SK-N-SH (cell line): ENCODE measurements around the gene REN. TPM values are rescaled to one million over a fixed set of nuclear protein-coding genes. Genes with fewer than 3 reads are reported as not detected.

Experiments used
- CTCF ChIA-PET: fragments of 300-600, 350-600 bp; formaldehyde crosslinking; extraction: SDS; loops from one replicate; lab custom pipeline; 2021; lab: Yijun Ruan, JAX
- POLR2A ChIA-PET: fragments of 350-600 bp; sonication (Branson Sonifier 250); formaldehyde crosslinking; extraction: SDS; loops from one replicate; lab custom pipeline; 2020; ENCODE audit warnings: antibody characterized with exemption, inconsistent platforms; lab: Yijun Ruan, JAX
- DNase-seq: peaks from one replicate; pipeline ENCODE4 v3.0.0; 2012
- H2AFZ ChIP-seq: fragments of 200-600 bp; sonication (generic); 2 replicates; pipeline ENCODE4 v1.8.1; 2016; ENCODE audit warnings: antibody characterized with exemption, mild to moderate bottlenecking, low read depth
- H3F3A ChIP-seq: fragments of 200-600 bp; sonication (generic); replicated peaks from 2 replicates; pipeline ENCODE3; 2016; ENCODE audit warnings: antibody characterized with exemption, mild to moderate bottlenecking; ENCODE audit not compliant: insufficient read depth
- H3K27ac ChIP-seq, 2 experiments: fragments of 200-500 bp in 1 of 2; fragments of 200-600 bp in 1 of 2; sonication (Bioruptor generic) in 1 of 2; sonication (generic), shearing (Covaris generic) in 1 of 2; 2 replicates each; pipeline versions ENCODE4 v1.5.1 to v1.6.1; 2014 to 2016; ENCODE audit warnings: low read depth in 2 of 2, inconsistent platforms in 1 of 2, low read length in 1 of 2, mild to moderate bottlenecking in 1 of 2, mixed read lengths in 1 of 2
- H3K27me3 ChIP-seq: fragments of 200-600 bp; sonication (generic), shearing (Covaris generic); 2 replicates; pipeline ENCODE4 v1.6.1; 2016; ENCODE audit warnings: mixed run types; ENCODE audit not compliant: insufficient read depth
- H3K36me3 ChIP-seq, 2 experiments: fragments of 200-500 bp in 1 of 2; fragments of 200-600 bp in 1 of 2; sonication (Bioruptor generic) in 1 of 2; sonication (generic) in 1 of 2; replicated peaks in 1 of 2; 2 replicates each; pipeline versions ENCODE3 to v1.5.1; 2014 to 2016; ENCODE audit warnings: low read length in 1 of 2, mild to moderate bottlenecking in 1 of 2; ENCODE audit not compliant: insufficient read depth in 2 of 2, control insufficient read depth in 1 of 2
- H3K4me1 ChIP-seq, 2 experiments: fragments of 200-500 bp in 1 of 2; fragments of 200-600 bp in 1 of 2; sonication (Bioruptor generic) in 1 of 2; sonication (generic), shearing (Covaris generic) in 1 of 2; 2 replicates each; pipeline versions ENCODE4 v1.5.1 to v1.6.1; 2014 to 2016; ENCODE audit warnings: low read depth in 1 of 2, low read length in 1 of 2, mixed run types in 1 of 2; ENCODE audit not compliant: insufficient read depth in 2 of 2, control insufficient read depth in 1 of 2
- H3K4me2 ChIP-seq: fragments of 200-600 bp; sonication (generic), shearing (Covaris generic); 2 replicates; pipeline ENCODE4 v1.6.1; 2017; ENCODE audit warnings: mixed run types
- H3K4me3 ChIP-seq, 2 experiments: fragments of 200-500 bp in 1 of 2; fragments of 200-600 bp in 1 of 2; sonication (Bioruptor generic) in 1 of 2; sonication (generic), shearing (Covaris generic) in 1 of 2; 2 replicates each; pipeline versions ENCODE4 v1.5.1 to v1.8.1; 2014 to 2016; ENCODE audit warnings: low read depth in 2 of 2, inconsistent platforms in 1 of 2, low read length in 1 of 2, mild to moderate bottlenecking in 1 of 2, mixed read lengths in 1 of 2, moderate library complexity in 1 of 2
- H3K79me2 ChIP-seq: fragments of 200-600 bp; sonication (generic); 2 replicates; pipeline ENCODE4 v1.8.1; 2017; ENCODE audit warnings: mild to moderate bottlenecking; ENCODE audit not compliant: insufficient read depth
- H3K9ac ChIP-seq: fragments of 200-600 bp; sonication (generic); 2 replicates; pipeline ENCODE4 v1.6.1; 2017; ENCODE audit warnings: mixed run types
- H3K9me2 ChIP-seq: fragments of 200-600 bp; sonication (generic); 2 replicates; pipeline ENCODE4 v1.6.1; 2017; ENCODE audit warnings: mixed run types
- H3K9me3 ChIP-seq: fragments of 200-600 bp; sonication (generic); 2 replicates; pipeline ENCODE4 v1.6.1; 2017; ENCODE audit warnings: mixed run types, mild to moderate bottlenecking, moderate library complexity
- H4K20me1 ChIP-seq: fragments of 200-600 bp; sonication (generic); 2 replicates; pipeline ENCODE4 v1.6.1; 2017; ENCODE audit warnings: mild to moderate bottlenecking, mixed run types; ENCODE audit not compliant: insufficient read depth
- RFX5 ChIP-seq: IDR thresholded peaks from 2 replicates; pipeline ENCODE4 v1.6.1; 2012; ENCODE audit warnings: mild to moderate bottlenecking, improper control_type of control experiment, low read length
- WGBS: methylation state at CpG from one replicate; pipeline ENCODE4 v1.1.6; 2017; ENCODE audit warnings: low lambda C conversion rate; 5-methylcytosine and 5-hydroxymethylcytosine counted together
- polyA plus RNA-seq, 3 experiments: library from polyadenylated mRNA; depleted of rRNA; stranded (reverse); fragments of >200 nt; gene quantifications; 2 replicates each; pipeline ENCODE4 v1.2.3, GENCODE V29; 2012
- TF ChIP-seq, protein P1 (sequence below): IDR thresholded peaks from 2 replicates; pipeline ENCODE4 v1.4.0; 2012; ENCODE audit warnings: low read depth, borderline replicate concordance

REN gene
- polyA plus RNA-seq, 1 of the 3 experiments (the other 2 are of a cell fraction): not detected

GRCh38 chr1:204105131-204105515 lies 61.0 kb downstream of the REN start:
- H3K36me3 ChIP-seq: no peaks in the 10 kb centered on the region
- ChIA-PET POLR2A (no interaction called here), CTCF (interaction anchor here (0.7 to 2.2 kb wide), 2 partner anchors 24 to 244 kb away, joined by 3 to 12 read pairs; no protein-coding TSS in a partner anchor)
- H3K4me3 ChIP-seq: no peak overlapping the region
- H3K9me2 ChIP-seq: no peaks in the 10 kb centered on the region
- peaks cover 10 to 12% of the 10 kb centered on the region in 2 experiments; a peak in 2 of 4 replicates for H3K4me1 ChIP-seq
- H3K27me3 ChIP-seq: no peaks in the 10 kb centered on the region
- peaks cover 4% of the 10 kb centered on the region for H3F3A ChIP-seq
- H3K4me2 ChIP-seq: peak overlapping the region; percentile 14; the same call in 1 of the 2 replicates
- no peak overlapping the region for H3K9ac ChIP-seq
- no peak for TF ChIP-seq RFX5
- TF ChIP-seq, protein P1, sequence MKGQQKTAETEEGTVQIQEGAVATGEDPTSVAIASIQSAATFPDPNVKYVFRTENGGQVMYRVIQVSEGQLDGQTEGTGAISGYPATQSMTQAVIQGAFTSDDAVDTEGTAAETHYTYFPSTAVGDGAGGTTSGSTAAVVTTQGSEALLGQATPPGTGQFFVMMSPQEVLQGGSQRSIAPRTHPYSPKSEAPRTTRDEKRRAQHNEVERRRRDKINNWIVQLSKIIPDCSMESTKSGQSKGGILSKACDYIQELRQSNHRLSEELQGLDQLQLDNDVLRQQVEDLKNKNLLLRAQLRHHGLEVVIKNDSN: no peak
- H3K79me2 ChIP-seq: no peaks in the 10 kb centered on the region
- DNase-seq: no peak
- no peak overlapping the region for H3K27ac ChIP-seq
- WGBS: 98% methylated on average over 6 of the region's 6 CpGs
- H4K20me1 ChIP-seq: no peaks in the 10 kb centered on the region
- H2AFZ ChIP-seq: no peak overlapping the region
- no peaks in the 10 kb centered on the region for H3K9me3 ChIP-seq

Other genes starting within 250 kb of the REN start
- gene SOX13, start 93.2 kb downstream of the REN start, polyA plus RNA-seq (2012; rRNA removed): 7.2 and 10.6 TPM in 2 replicates
- gene ETNK2, start 14.3 kb downstream of the REN start, polyA plus RNA-seq (2012; rRNA removed): 16.1 and 20.1 TPM in 2 replicates
- gene KISS1, start 30.2 kb upstream of the REN start, polyA plus RNA-seq (2012; rRNA removed): 0.10 TPM in 1 of 2 replicates, not detected in the other
- not detected in 2 replicates for gene GOLT1A, start 47.7 kb upstream of the REN start, polyA plus RNA-seq (2012; rRNA removed)
- 1.2 and 3.1 TPM in 2 replicates for gene PLEKHA6, start 193.6 kb upstream of the REN start, polyA plus RNA-seq (2012; rRNA removed)
- 12.1 and 14.3 TPM in 2 replicates for gene PPP1R15B, start 245.5 kb upstream of the REN start, polyA plus RNA-seq (2012; rRNA removed)